WTC11 (cell line): ENCODE data around the gene RCAN1. TPM values are rescaled to one million over a fixed set of nuclear protein-coding genes. Genes with fewer than 3 reads are reported as not detected.

Experiments used
- ATAC-seq: fragments of 200-7000 bp; cut with Tn5 transposase; 2 replicates; pipeline ENCODE4 v1.10.0; 2021; ENCODE audit warnings: mild to moderate bottlenecking, moderate library complexity
- CTCF ChIA-PET: fragments of 300-600 bp; sonication (Branson Sonifier 250); formaldehyde crosslinking; loops from one replicate; lab custom pipeline; 2021; ENCODE audit warnings: antibody characterized with exemption; lab: Charles Lee
- POLR2A ChIA-PET: fragments of 350-600 bp; sonication (Branson Sonifier 250); formaldehyde crosslinking; loops from one replicate; lab custom pipeline; 2021; ENCODE audit warnings: antibody characterized with exemption; lab: Charles Lee
- DNase-seq: peaks from one replicate; pipeline ENCODE4 v3.0.0; 2021; ENCODE audit warnings: low spot score
- H3K27ac Mint-ChIP-seq: 2 replicates; pipeline ENCODE4 v1.8.0; 2021; ENCODE audit warnings: mixed read lengths
- H3K27me3 Mint-ChIP-seq: 2 replicates; pipeline ENCODE4 v1.8.0; 2021; ENCODE audit warnings: low read depth, mild to moderate bottlenecking, moderate library complexity, mixed read lengths
- H3K36me3 Mint-ChIP-seq: 2 replicates; pipeline ENCODE4 v1.8.0; 2021; ENCODE audit warnings: mixed read lengths
- H3K4me1 Mint-ChIP-seq: 2 replicates; pipeline ENCODE4 v1.8.0; 2022; ENCODE audit warnings: mixed read lengths
- H3K4me3 Mint-ChIP-seq: 2 replicates; pipeline ENCODE4 v1.8.0; 2021; ENCODE audit warnings: mild to moderate bottlenecking, moderate library complexity, mixed read lengths
- H3K9me3 Mint-ChIP-seq: 2 replicates; pipeline ENCODE4 v1.8.0; 2021; ENCODE audit warnings: mixed read lengths
- CREB1 ChIP-seq: sonication (generic); formaldehyde crosslinking; IDR thresholded peaks from 2 replicates; pipeline ENCODE4 v1.8.0; 2023; ENCODE audit warnings: mild to moderate bottlenecking, missing genetic modification reagents
- CTCF ChIP-seq: fragments of 200-600 bp; IDR thresholded peaks from 2 replicates; pipeline ENCODE4 v1.8.0; 2022; ENCODE audit warnings: antibody characterized with exemption
- ETV6 ChIP-seq: sonication (generic); formaldehyde crosslinking; IDR thresholded peaks from 2 replicates; pipeline ENCODE4 v1.8.1; 2022; ENCODE audit warnings: mild to moderate bottlenecking, missing genetic modification reagents
- FOXK1 ChIP-seq: sonication (generic); formaldehyde crosslinking; IDR thresholded peaks from 2 replicates; pipeline ENCODE4 v1.8.0; 2022; ENCODE audit warnings: mild to moderate bottlenecking, moderate library complexity, missing genetic modification reagents
- IRF1 ChIP-seq: sonication (generic); formaldehyde crosslinking; IDR thresholded peaks from 2 replicates; pipeline ENCODE4 v1.8.0; 2023; ENCODE audit warnings: missing genetic modification reagents
- JAZF1 ChIP-seq: fragments of 250-450 bp; sonication (Bioruptor Pico); IDR thresholded peaks from 2 replicates; pipeline ENCODE4 v1.9.0; 2021; ENCODE audit warnings: moderate library complexity, mild to moderate bottlenecking, inconsistent platforms
- KAT7 ChIP-seq: sonication (generic); formaldehyde crosslinking; IDR thresholded peaks from 2 replicates; pipeline ENCODE4 v1.8.1; 2023; ENCODE audit warnings: missing genetic modification reagents, mild to moderate bottlenecking, borderline replicate concordance
- MLX ChIP-seq: sonication (generic); formaldehyde crosslinking; IDR thresholded peaks from 2 replicates; pipeline ENCODE4 v1.8.1; 2023; ENCODE audit warnings: mild to moderate bottlenecking, missing genetic modification reagents, moderate library complexity
- PRDM15 ChIP-seq: sonication (generic); formaldehyde crosslinking; IDR thresholded peaks from 2 replicates; pipeline ENCODE4 v1.8.0; 2022; ENCODE audit warnings: missing genetic modification reagents
- PREB ChIP-seq: sonication (generic); formaldehyde crosslinking; IDR thresholded peaks from 2 replicates; pipeline ENCODE4 v1.8.1; 2022; ENCODE audit warnings: mild to moderate bottlenecking, missing genetic modification reagents, moderate library complexity, borderline replicate concordance
- STAT6 ChIP-seq: sonication (generic); formaldehyde crosslinking; conservative IDR thresholded peaks from 2 replicates; pipeline ENCODE4 v1.8.1; 2023; ENCODE audit warnings: mild to moderate bottlenecking, low read depth, missing genetic modification reagents, moderate library complexity
- ZNF263 ChIP-seq: sonication (generic); formaldehyde crosslinking; IDR thresholded peaks from 2 replicates; pipeline ENCODE4 v1.8.1; 2022; ENCODE audit warnings: low read depth, mild to moderate bottlenecking, moderate library complexity, missing genetic modification reagents
- ZNF317 ChIP-seq: sonication (generic); formaldehyde crosslinking; IDR thresholded peaks from 2 replicates; pipeline ENCODE4 v1.8.1; 2023; ENCODE audit warnings: low read depth, mild to moderate bottlenecking, moderate library complexity, missing genetic modification reagents, borderline replicate concordance
- total RNA-seq: library from RNA; stranded (reverse); gene quantifications from 3 replicates; pipeline ENCODE4 v1.2.3, GENCODE V29; 2021

The RCAN1 gene
- total RNA-seq, 1 experiment from 2014 or later: 5.9 TPM

- peaks cover 10% of the 10 kb centered on the region; the same call in 1 of the 2 replicates for H3K4me1 Mint-ChIP-seq
- ATAC-seq (peak; percentile 95), DNase-seq (no peak)
- H3K4me3 Mint-ChIP-seq: no peak overlapping the region
- H3K27ac Mint-ChIP-seq: peak overlapping the region; percentile 81; the same call in 1 of the 2 replicates
- TF ChIP-seq FOXK1 (CRISPR knock-in tag) (no peak), CTCF (0 out of 2 replicates have a peak, but pooled peaks have one; percentile 10), KAT7 (no peak), PREB (CRISPR knock-in tag) (no peak), JAZF1 (CRISPR knock-in tag) (no peak), ZNF317 (CRISPR knock-in tag) (peak; percentile 77), ETV6 (CRISPR knock-in tag) (no peak)
- H3K36me3 Mint-ChIP-seq: peaks cover 5% of the 10 kb centered on the region
- no peaks in the 10 kb centered on the region for H3K27me3 Mint-ChIP-seq
- peaks cover 8% of the 10 kb centered on the region for H3K9me3 Mint-ChIP-seq
- ChIA-PET POLR2A (interaction anchor here (0.8 kb wide), 1 partner anchor 20 kb away, joined by 3 read pairs; no protein-coding TSS in a partner anchor), CTCF (interaction anchor here (0.6 to 7.7 kb wide), 22 partner anchors 9 to 1750 kb away, joined by 3 to 82 read pairs (median 5); no protein-coding TSS in a partner anchor)
Observed at GRCh38 chr21:34582506-34583150, 32.3 kb downstream of the RCAN1 start.

GRCh38 chr21:34580181-34580700 is 34.7 kb downstream of the RCAN1 start:
- H3K9me3 Mint-ChIP-seq: no peaks in the 10 kb centered on the region
- POLR2A ChIA-PET: no interaction called here
- no peak for ATAC-seq
- H3K4me1 Mint-ChIP-seq: peaks cover 10% of the 10 kb centered on the region; the same call in 1 of the 2 replicates
- CTCF ChIA-PET: interaction anchor here (2.0 to 7.7 kb wide), 2 partner anchors 36 to 71 kb away, joined by 8 to 82 read pairs; no protein-coding TSS in a partner anchor
- TF ChIP-seq PRDM15 (CRISPR knock-in tag) (no peak), MLX (no peak), IRF1 (CRISPR knock-in tag) (no peak), CREB1 (CRISPR knock-in tag) (no peak), STAT6 (CRISPR knock-in tag) (no peak), ZNF263 (no peak)
- H3K27ac Mint-ChIP-seq: no peak overlapping the region
- H3K36me3 Mint-ChIP-seq: no peaks in the 10 kb centered on the region
- H3K4me3 Mint-ChIP-seq: no peak overlapping the region
- no peaks in the 10 kb centered on the region for H3K27me3 Mint-ChIP-seq
- DNase-seq: no peak
